GM12878 (cell line): Measurements from ENCODE around the gene UBAC2. TPM values are rescaled to one million over a fixed set of nuclear protein-coding genes. Genes with fewer than 3 reads are reported as not detected.

ENCODE experiments used
- ATAC-seq: fragments of 200-7000 bp; cut with Tn5 transposase; 3 replicates; pipeline ENCODE4 v1.9.1; 2020; ENCODE audit warnings: mild to moderate bottlenecking, moderate library complexity
- BruUV-seq: library from RNA; stranded (reverse); fragments of 400-500 nt; replicated peaks from 2 replicates; lab custom pipeline; 2021; lab: Mats Ljungman, UMichigan
- CTCF ChIA-PET: fragments of 300-600 bp; sonication (Branson Sonifier 250); formaldehyde crosslinking; extraction: SDS; loops from one replicate; lab custom pipeline; 2021; ENCODE audit warnings: inconsistent platforms; lab: Yijun Ruan, JAX
- POLR2A ChIA-PET: fragments of 350-600 bp; formaldehyde crosslinking; extraction: SDS; loops from one replicate; lab custom pipeline; 2021; ENCODE audit warnings: inconsistent platforms; lab: Charles Lee
- RAD21 ChIA-PET: fragments of 300-600 bp; sonication (Branson Sonifier 250); formaldehyde crosslinking; loops from one replicate; lab custom pipeline; 2023; ENCODE audit warnings: antibody characterized with exemption; ENCODE audit not compliant: unreplicated experiment; lab: Charles Lee
- SMC1A ChIA-PET: fragments of 300-600 bp; sonication (Branson Sonifier 250); formaldehyde crosslinking; loops from one replicate; lab custom pipeline; 2023; ENCODE audit not compliant: unreplicated experiment, uncharacterized antibody; lab: Charles Lee
- DNase-seq: peaks from one replicate; pipeline ENCODE4 v3.0.0-alpha.2; 2011; ENCODE audit warnings: low read depth, low spot score
- FAIRE-seq: peaks from 3 replicates; lab custom pipeline; 2011; peaks lifted over from hg19 to GRCh38; lab: Jason Lieb, UNC
- H2AFZ ChIP-seq: 2 replicates; pipeline ENCODE4 v1.6.0; 2011; ENCODE audit warnings: low read depth, low read length, control low read depth; ENCODE audit not compliant: control insufficient read depth
- H3K27ac ChIP-seq: 2 replicates; pipeline ENCODE4 v1.5.1; 2011; ENCODE audit warnings: control low read depth; ENCODE audit not compliant: control insufficient read depth, insufficient read depth
- H3K27me3 ChIP-seq, 2 experiments: replicated peaks in 1 of 2; 2 replicates each; pipeline versions ENCODE4 v1.6.0 to v1.6.1; 2011; ENCODE audit warnings: low read length in 1 of 2; ENCODE audit not compliant: control insufficient read depth in 2 of 2, insufficient read depth in 2 of 2
- H3K36me3 ChIP-seq, 2 experiments: 2 replicates each; pipeline ENCODE4 v1.5.1; 2011; ENCODE audit warnings: low read length in 1 of 2; ENCODE audit not compliant: control insufficient read depth in 2 of 2, insufficient read depth in 2 of 2
- H3K4me1 ChIP-seq: 2 replicates; pipeline ENCODE4 v1.6.1; 2011; ENCODE audit warnings: mild to moderate bottlenecking, low read length, moderate library complexity, mixed read lengths; ENCODE audit not compliant: control insufficient read depth, insufficient read depth
- H3K4me2 ChIP-seq: 2 replicates; pipeline ENCODE4 v1.6.0; 2011; ENCODE audit warnings: control low read depth; ENCODE audit not compliant: control insufficient read depth, insufficient read depth
- H3K4me3 ChIP-seq: fragments of 200-600 bp; sonication (generic); 2 replicates; pipeline ENCODE4 v1.5.1; 2016
- H3K79me2 ChIP-seq: 2 replicates; pipeline ENCODE4 v1.6.0; 2011; ENCODE audit warnings: low read length; ENCODE audit not compliant: control insufficient read depth, insufficient read depth
- H3K9ac ChIP-seq: 2 replicates; pipeline ENCODE4 v1.8.0; 2011; ENCODE audit warnings: low read length, control low read depth, mixed read lengths; ENCODE audit not compliant: control insufficient read depth, insufficient read depth
- H3K9me3 ChIP-seq: replicated peaks from 3 replicates; pipeline ENCODE4 v1.5.1; 2011; ENCODE audit warnings: mild to moderate bottlenecking, low read length; ENCODE audit not compliant: control insufficient read depth, insufficient read depth
- H4K20me1 ChIP-seq: 2 replicates; pipeline ENCODE4 v1.6.0; 2011; ENCODE audit not compliant: control insufficient read depth, insufficient read depth
- EGR1 ChIP-seq, 2 experiments: IDR thresholded peaks; 1 replicate in 1 of 2; 2 replicates in 1 of 2; pipeline ENCODE4 v1.6.1; 2011 to 2012; ENCODE audit warnings: low read depth in 2 of 2, low read length in 2 of 2, borderline replicate concordance in 1 of 2, mild to moderate bottlenecking in 1 of 2, moderate library complexity in 1 of 2
- IRF4 ChIP-seq: IDR thresholded peaks from 2 replicates; pipeline ENCODE4 v1.6.1; 2011; ENCODE audit warnings: low read depth, low read length
- NR2C1 ChIP-seq: fragments of 450-650 bp; IDR thresholded peaks from 2 replicates; pipeline ENCODE4 v1.6.1; 2017; ENCODE audit warnings: antibody characterized with exemption, mild to moderate bottlenecking, moderate library complexity
- PAX8 ChIP-seq: fragments of 450-650 bp; IDR thresholded peaks from 2 replicates; pipeline ENCODE4 v1.6.1; 2017; ENCODE audit warnings: mild to moderate bottlenecking, moderate library complexity
- SIN3A ChIP-seq: IDR thresholded peaks from 2 replicates; pipeline ENCODE4 v1.6.1; 2012; ENCODE audit warnings: low read depth, low read length, improper control_type of control experiment
- TAF1 ChIP-seq: IDR thresholded peaks from 2 replicates; pipeline ENCODE4 v1.6.1; 2011; ENCODE audit warnings: mild to moderate bottlenecking, low read depth, low read length, borderline replicate concordance
- WGBS: methylation state at CpG from one replicate; pipeline ENCODE4 v1.1.6; 2016; ENCODE audit warnings: low lambda C conversion rate; ENCODE audit not compliant: insufficient replicate concordance, insufficient coverage; ENCODE audit errors: missing lambda C conversion rate; 5-methylcytosine and 5-hydroxymethylcytosine counted together
- in situ Hi-C: fragments of 300-500 bp; cut with MboI; formaldehyde crosslinking; loops from 9 replicates; pipeline ENCODE4 v1.14.3; 2018; ENCODE audit warnings: mixed read lengths
- intact Hi-C: fragments of 100-400 bp; cut with micrococcal nuclease; formaldehyde crosslinking; loops from one replicate; pipeline ENCODE4 v1.14.2; 2022; ENCODE audit not compliant: unreplicated experiment
- polyA plus RNA-seq, 11 experiments: library from polyadenylated mRNA; depleted of rRNA in 4 of 11; unstranded in 6 of 11; stranded (reverse) in 5 of 11; fragments of >200 nt; fragmentation: Nextera tagmentation in 4 of 11; fragmentation: Illumina TruSeq in 1 of 11; extraction: Ambion mirVana in 4 of 11; extraction: Trizol in 1 of 11; gene quantifications; 1 replicate in 1 of 11; 2 replicates in 10 of 11; pipeline versions ENCODE4 v1.2.1 to v1.2.3, GENCODE V29; 2011 to 2016; ENCODE audit warnings: inconsistent platforms in 2 of 11, missing spikeins in 2 of 11, low read depth in 1 of 11
- total RNA-seq, 4 experiments: library from RNA; depleted of rRNA in 3 of 4; stranded (reverse); fragments of >200 nt in 3 of 4; fragmentation: Illumina TruSeq in 1 of 4; extraction: Trizol in 1 of 4; gene quantifications; 2 replicates each; pipeline versions ENCODE4 v1.2.1 to v1.2.3, GENCODE V29; 2013 to 2021

Gene UBAC2
- total and polyA plus RNA-seq, 10 of the 15 experiments (the other 5 are each of a cell fraction or from before 2014, with no cell fraction given): 3.0 to 54.6 (median 17.4) TPM

DNA sequence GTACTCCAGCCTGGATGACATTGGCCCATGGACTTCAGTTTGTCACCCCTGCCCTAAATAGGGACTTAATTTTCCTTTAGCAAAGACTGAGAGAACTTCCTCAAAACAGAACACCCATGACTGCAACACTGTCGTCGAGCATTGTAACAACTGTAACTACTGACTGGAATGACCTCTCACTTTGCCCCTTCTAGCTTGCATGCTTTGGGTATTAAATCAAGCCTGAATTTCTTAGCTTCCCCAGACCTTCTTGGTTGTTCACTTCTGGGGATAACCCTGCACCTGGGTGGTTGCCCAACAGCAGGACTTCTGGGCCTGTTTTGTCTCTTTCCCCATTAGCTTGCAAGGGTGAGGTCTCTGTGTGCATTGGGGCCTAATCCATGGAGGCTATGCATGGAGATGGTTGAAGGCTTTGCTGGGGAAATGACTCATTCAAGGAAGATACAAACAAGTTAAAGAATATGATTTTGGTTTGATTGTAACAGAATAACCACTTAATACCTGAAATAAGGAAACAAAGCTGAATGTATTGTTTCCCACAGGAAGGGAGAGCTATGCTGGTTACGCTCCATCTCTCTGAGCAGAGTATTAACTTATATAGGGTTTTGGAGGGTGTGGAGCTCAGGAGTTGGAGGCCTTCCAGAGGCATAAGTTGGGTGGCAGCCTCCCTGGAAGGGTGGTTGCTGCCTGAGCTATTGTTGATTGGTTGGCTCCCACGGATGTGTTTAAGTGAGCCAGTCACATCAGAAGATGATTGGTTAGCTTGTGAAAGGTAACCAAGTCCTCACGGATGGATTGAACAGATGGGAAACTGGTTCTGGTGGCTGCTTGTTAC lies 34.7 kb upstream of the UBAC2 start:
- no peaks in the 10 kb centered on the region for H3K79me2 ChIP-seq
- DNase-seq (no peak), FAIRE-seq (no peak), ATAC-seq (no peak)
- ChIA-PET CTCF (no interaction called here), RAD21 (no interaction called here), POLR2A (no interaction called here), SMC1A (no interaction called here)
- WGBS: 33% methylated on average over 5 of the region's 5 CpGs
- no peak overlapping the region for H3K9ac ChIP-seq
- H3K4me3 ChIP-seq: no peak overlapping the region
- H3K27ac ChIP-seq: no peak overlapping the region
- no peaks in the 10 kb centered on the region for H3K4me1 ChIP-seq
- H3K9me3 ChIP-seq: no peaks in the 10 kb centered on the region
- TF ChIP-seq NR2C1 (no peak), TAF1 (no peak), PAX8 (no peak), IRF4 (no peak)
- no peaks in the 10 kb centered on the region for H4K20me1 ChIP-seq
- intact Hi-C loops: no loop called here
- no TSS peak for BruUV-seq
- no peak overlapping the region for H2AFZ ChIP-seq
- no peaks in the 10 kb centered on the region for H3K36me3 ChIP-seq
- in situ Hi-C loops: no loop called here
- H3K27me3 ChIP-seq: no peaks in the 10 kb centered on the region; a peak in 1 of 4 replicates
- H3K4me2 ChIP-seq: no peak overlapping the region

DNA sequence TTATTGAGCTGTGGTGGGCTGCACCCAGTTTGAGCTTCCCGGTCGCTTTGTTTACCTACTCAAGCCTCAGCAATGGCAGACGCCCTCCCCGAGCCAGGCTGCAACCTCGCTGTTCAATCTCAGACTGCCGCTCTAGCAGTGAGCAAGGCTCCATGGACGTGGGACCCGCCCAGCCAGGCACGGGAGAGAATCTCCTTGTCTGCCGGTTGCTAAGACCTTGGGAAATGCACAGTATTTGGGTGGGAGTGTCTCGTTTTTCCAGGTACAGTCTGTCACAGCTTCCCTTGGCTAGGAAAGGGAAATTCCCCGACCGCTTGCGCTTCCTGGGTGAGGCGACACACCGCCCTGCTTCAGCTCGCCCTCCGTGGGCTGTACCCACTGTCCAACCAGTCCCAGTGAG lies 27.7 kb upstream of the UBAC2 start:
- WGBS: 60% methylated on average over 18 of the region's 18 CpGs
- peaks cover 0 to 2% of the 10 kb centered on the region in 2 experiments; a peak in 1 of 4 replicates for H3K27me3 ChIP-seq
- intact Hi-C loops: no loop called here
- FAIRE-seq (no peak), ATAC-seq (no peak)
- H4K20me1 ChIP-seq: no peaks in the 10 kb centered on the region
- POLR2A ChIA-PET: no interaction called here
- no peaks in the 10 kb centered on the region for H3K79me2 ChIP-seq
- no peaks in the 10 kb centered on the region for H3K36me3 ChIP-seq
- SMC1A ChIA-PET: interaction anchor here (15.8 kb wide), 1 partner anchor 94 kb away, joined by 269 read pairs; no protein-coding TSS in a partner anchor
- no peaks in the 10 kb centered on the region for H3K9me3 ChIP-seq
- no peak overlapping the region for H2AFZ ChIP-seq
- RAD21 ChIA-PET: interaction anchor here (16.5 kb wide), 1 partner anchor 95 kb away, joined by 338 read pairs; no protein-coding TSS in a partner anchor
- CTCF ChIA-PET: interaction anchor here (0.9 to 16.7 kb wide), 2 partner anchors 58 to 94 kb away, joined by 3 to 470 read pairs; no protein-coding TSS in a partner anchor
- no TSS peak for BruUV-seq
- no peak overlapping the region for H3K27ac ChIP-seq
- H3K4me3 ChIP-seq: no peak overlapping the region
- H3K4me2 ChIP-seq: no peak overlapping the region
- H3K4me1 ChIP-seq: peaks cover 4% of the 10 kb centered on the region
- in situ Hi-C loops: no loop called here
- no peak overlapping the region for H3K9ac ChIP-seq
- TF ChIP-seq SIN3A: no peak
- no peak for TF ChIP-seq EGR1 (IDR thresholded peaks at IDR 0.05; ENCODE audit: borderline replicate concordance in 1 of 2, low read depth in 2 of 2, low read length in 2 of 2)
- TF ChIP-seq, all 136 proteins: peak for 0
- DNase-seq: no peak
